H9 (cell line): ENCODE data around the gene KIF22. TPM values are rescaled to one million over a fixed set of nuclear protein-coding genes. Genes with fewer than 3 reads are reported as not detected.

Source experiments
- DNase-seq: peaks from one replicate; pipeline ENCODE4 v3.0.0-alpha.2; 2017
- H2AFZ ChIP-seq: one replicate; pipeline ENCODE4 v1.6.1; 2013; ENCODE audit warnings: mild to moderate bottlenecking, low read length, control low read depth, moderate library complexity
- H2AK5ac ChIP-seq: 2 replicates; pipeline ENCODE4 v1.6.1; 2013; ENCODE audit warnings: low read length, control low read depth, mixed read lengths; ENCODE audit not compliant: insufficient read length
- H2BK120ac ChIP-seq: one replicate; pipeline ENCODE4 v1.6.1; 2013; ENCODE audit warnings: low read depth, mild to moderate bottlenecking, low read length, control low read depth, inconsistent platforms; ENCODE audit not compliant: poor library complexity, severe bottlenecking
- H2BK12ac ChIP-seq: 2 replicates; pipeline ENCODE4 v1.6.1; 2013; ENCODE audit warnings: low read length, control low read depth, mixed read lengths, low read depth; ENCODE audit not compliant: insufficient read length
- H2BK15ac ChIP-seq: 2 replicates; pipeline ENCODE4 v1.6.1; 2013; ENCODE audit warnings: low read depth, low read length, control low read depth
- H2BK20ac ChIP-seq: one replicate; pipeline ENCODE4 v1.6.1; 2013; ENCODE audit warnings: low read depth, mild to moderate bottlenecking, low read length, control low read depth, inconsistent platforms; ENCODE audit not compliant: poor library complexity, severe bottlenecking
- H2BK5ac ChIP-seq: 2 replicates; pipeline ENCODE4 v1.6.1; 2013; ENCODE audit warnings: low read length, control low read depth, mixed read lengths; ENCODE audit not compliant: insufficient read length
- H3K14ac ChIP-seq: 2 replicates; pipeline ENCODE4 v1.6.1; 2013; ENCODE audit warnings: low read length, control low read depth; ENCODE audit not compliant: insufficient read depth
- H3K18ac ChIP-seq: 2 replicates; pipeline ENCODE4 v1.6.1; 2013; ENCODE audit warnings: low read depth, mild to moderate bottlenecking, mixed read lengths, low read length, control low read depth; ENCODE audit not compliant: insufficient read length
- H3K23ac ChIP-seq: 2 replicates; pipeline ENCODE4 v1.6.1; 2013; ENCODE audit warnings: low read length, control low read depth, mixed read lengths, low read depth; ENCODE audit not compliant: insufficient read length
- H3K23me2 ChIP-seq: 2 replicates; pipeline ENCODE4 v1.6.1; 2013; ENCODE audit warnings: low read depth, mild to moderate bottlenecking, mixed read lengths, low read length, control low read depth; ENCODE audit not compliant: insufficient read length, poor library complexity, severe bottlenecking
- H3K27ac ChIP-seq: 2 replicates; pipeline ENCODE4 v1.5.1; 2013; ENCODE audit warnings: low read length, control low read depth, mixed read lengths, low read depth; ENCODE audit not compliant: insufficient read length
- H3K27me3 ChIP-seq: 2 replicates; pipeline ENCODE4 v1.6.1; 2013; ENCODE audit warnings: low read length, control low read depth, inconsistent platforms; ENCODE audit not compliant: insufficient read depth
- H3K4ac ChIP-seq: 2 replicates; pipeline ENCODE4 v1.6.1; 2013; ENCODE audit warnings: low read depth, mild to moderate bottlenecking, control low read depth, inconsistent platforms, low read length, moderate library complexity
- H3K4me1 ChIP-seq: 2 replicates; pipeline ENCODE4 v1.6.1; 2013; ENCODE audit warnings: low read length, control low read depth, inconsistent platforms; ENCODE audit not compliant: insufficient read depth
- H3K4me2 ChIP-seq: 2 replicates; pipeline ENCODE4 v1.6.1; 2013; ENCODE audit warnings: low read length, control low read depth, mixed read lengths; ENCODE audit not compliant: insufficient read length, insufficient read depth
- H3K56ac ChIP-seq: 2 replicates; pipeline ENCODE4 v1.6.1; 2013; ENCODE audit warnings: low read depth, mild to moderate bottlenecking, mixed read lengths, low read length, control low read depth; ENCODE audit not compliant: insufficient read length
- H3K79me1 ChIP-seq: 2 replicates; pipeline ENCODE4 v1.6.1; 2013; ENCODE audit warnings: low read depth, mild to moderate bottlenecking, moderate library complexity, low read length, control low read depth, inconsistent platforms; ENCODE audit not compliant: insufficient read depth, poor library complexity, severe bottlenecking
- H3K79me2 ChIP-seq: 2 replicates; pipeline ENCODE4 v1.6.1; 2013; ENCODE audit warnings: low read length, control low read depth, inconsistent platforms; ENCODE audit not compliant: insufficient read depth
- H3K9ac ChIP-seq: 2 replicates; pipeline ENCODE4 v1.6.1; 2013; ENCODE audit warnings: low read length, control low read depth, mixed read lengths; ENCODE audit not compliant: insufficient read length; ENCODE audit errors: extremely low read depth
- H3K9me3 ChIP-seq: one replicate; pipeline ENCODE4 v1.6.1; 2013; ENCODE audit warnings: low read depth, low read length, inconsistent platforms; ENCODE audit not compliant: control insufficient read depth
- H3T11ph ChIP-seq: one replicate; pipeline ENCODE4 v1.6.1; 2013; ENCODE audit warnings: mild to moderate bottlenecking, low read length, control low read depth, inconsistent platforms
- H4K20me1 ChIP-seq: one replicate; pipeline ENCODE4 v1.6.1; 2013; ENCODE audit not compliant: control insufficient read depth, insufficient read length, insufficient read depth
- H4K5ac ChIP-seq: 2 replicates; pipeline ENCODE4 v1.6.1; 2013; ENCODE audit warnings: low read depth, mild to moderate bottlenecking, mixed read lengths, low read length, control low read depth; ENCODE audit not compliant: insufficient read length
- H4K8ac ChIP-seq: replicated peaks from 2 replicates; pipeline ENCODE4 v1.6.1; 2013; ENCODE audit warnings: low read length, control low read depth, mixed read lengths, low read depth; ENCODE audit not compliant: insufficient read length
- H4K91ac ChIP-seq: 2 replicates; pipeline ENCODE4 v1.6.1; 2013; ENCODE audit warnings: low read depth, mild to moderate bottlenecking, moderate library complexity, mixed read lengths, low read length, control low read depth; ENCODE audit not compliant: insufficient read length
- H3K27ac Mint-ChIP-seq, 3 experiments: 2 replicates in 2 of 3; 3 replicates in 1 of 3; pipeline ENCODE4 v1.8.0; 2020 to 2021; ENCODE audit warnings: mixed read lengths in 3 of 3, mild to moderate bottlenecking in 1 of 3, moderate library complexity in 1 of 3
- H3K27me3 Mint-ChIP-seq: 2 replicates; pipeline ENCODE4 v1.8.0; 2021; ENCODE audit warnings: low read depth, mild to moderate bottlenecking, moderate library complexity, mixed read lengths
- H3K36me3 Mint-ChIP-seq, 3 experiments: 2 replicates in 2 of 3; 3 replicates in 1 of 3; pipeline ENCODE4 v1.8.0; 2020 to 2021; ENCODE audit warnings: low read depth in 3 of 3, mixed read lengths in 3 of 3; ENCODE audit not compliant: insufficient read depth in 1 of 3
- H3K4me1 Mint-ChIP-seq, 2 experiments: 2 replicates each; pipeline ENCODE4 v1.8.0; 2020; ENCODE audit warnings: mixed read lengths in 2 of 2
- H3K4me3 Mint-ChIP-seq, 2 experiments: 2 replicates in 1 of 2; 3 replicates in 1 of 2; pipeline ENCODE4 v1.8.0; 2020 to 2021; ENCODE audit warnings: mild to moderate bottlenecking in 2 of 2, mixed read lengths in 2 of 2, moderate library complexity in 1 of 2
- H3K9me3 Mint-ChIP-seq, 2 experiments: 2 replicates in 1 of 2; 3 replicates in 1 of 2; pipeline ENCODE4 v1.8.0; 2020; ENCODE audit warnings: mild to moderate bottlenecking in 2 of 2, mixed read lengths in 2 of 2, moderate library complexity in 1 of 2
- CTCF ChIP-seq: fragments of 200-600 bp; sonication (generic); conservative IDR thresholded peaks from 3 replicates; pipeline ENCODE4 v1.8.0; 2021; ENCODE audit warnings: antibody characterized with exemption, mild to moderate bottlenecking
- WGBS: extraction: QIAGEN DNeasy Blood & Tissue Kit; methylation state at CpG from one replicate; pipeline ENCODE4 v1.1.7; 2013; ENCODE audit warnings: missing lambda C conversion rate, low lambda C conversion rate, mixed read lengths; ENCODE audit not compliant: insufficient read length; ENCODE audit errors: extremely low coverage; 5-methylcytosine and 5-hydroxymethylcytosine counted together
- total RNA-seq: library from RNA; stranded (reverse); gene quantifications from 2 replicates; pipeline ENCODE4 v1.2.1, GENCODE V29; 2021

The KIF22 gene
- total RNA-seq, 1 experiment from 2014 or later = 151 TPM

- H2AK5ac ChIP-seq = no peak overlapping the region
- no peak overlapping the region for H2AFZ ChIP-seq
- Mint-ChIP-seq H3K27ac (no peak overlapping the region), H3K27me3 (peaks cover 3% of the 10 kb centered on the region), H3K4me3 (no peak overlapping the region), H3K36me3 (peaks cover 6 to 9% (median 7%) of the 10 kb centered on the region in 3 experiments), H3K9me3 (peaks cover 3 to 7% of the 10 kb centered on the region in 2 experiments; a peak in 3 of 5 replicates), H3K4me1 (peaks cover 0 to 6% of the 10 kb centered on the region in 2 experiments; a peak in 1 of 4 replicates)
- H3K18ac ChIP-seq = no peak overlapping the region
- no CpG with 5 or more reads among the region's 1 CpG for WGBS
- H2BK12ac ChIP-seq = no peak overlapping the region
- H3K79me2 ChIP-seq = no peaks in the 10 kb centered on the region
- no peak overlapping the region for H2BK5ac ChIP-seq
- no peaks in the 10 kb centered on the region for H3K4me1 ChIP-seq
- H3K27me3 ChIP-seq = no peaks in the 10 kb centered on the region
- H3K56ac ChIP-seq = no peak overlapping the region
- no peak overlapping the region for H3K9ac ChIP-seq
- DNase-seq = no peak
- H3K27ac ChIP-seq = no peak overlapping the region
- H4K5ac ChIP-seq = no peak overlapping the region
- H3K14ac ChIP-seq = no peak overlapping the region
- no peak overlapping the region for H4K8ac ChIP-seq
- H2BK15ac ChIP-seq = no peak overlapping the region
- H3K9me3 ChIP-seq = no peaks in the 10 kb centered on the region
- H2BK20ac ChIP-seq = no peak overlapping the region
- H3K79me1 ChIP-seq = no peaks in the 10 kb centered on the region
- no peak overlapping the region for H3K23ac ChIP-seq
- TF ChIP-seq CTCF = no peak
- no peak overlapping the region for H2BK120ac ChIP-seq
- no peaks in the 10 kb centered on the region for H4K20me1 ChIP-seq
- H3K4me2 ChIP-seq = no peak overlapping the region
- H4K91ac ChIP-seq = no peak overlapping the region
- H3K23me2 ChIP-seq = no peaks in the 10 kb centered on the region
- no peak overlapping the region for H3K4ac ChIP-seq
- H3T11ph ChIP-seq = no peak overlapping the region
Observed at GRCh38 chr16:29753516-29753915, 37.0 kb upstream of the KIF22 start.
